ENCODE data around the gene MOSPD2.

MOSPD2 gene

GRCh38 chrX:14916017-14916674 is 42.9 kb downstream of the MOSPD2 start:
- DNase-seq: no peak

DNA sequence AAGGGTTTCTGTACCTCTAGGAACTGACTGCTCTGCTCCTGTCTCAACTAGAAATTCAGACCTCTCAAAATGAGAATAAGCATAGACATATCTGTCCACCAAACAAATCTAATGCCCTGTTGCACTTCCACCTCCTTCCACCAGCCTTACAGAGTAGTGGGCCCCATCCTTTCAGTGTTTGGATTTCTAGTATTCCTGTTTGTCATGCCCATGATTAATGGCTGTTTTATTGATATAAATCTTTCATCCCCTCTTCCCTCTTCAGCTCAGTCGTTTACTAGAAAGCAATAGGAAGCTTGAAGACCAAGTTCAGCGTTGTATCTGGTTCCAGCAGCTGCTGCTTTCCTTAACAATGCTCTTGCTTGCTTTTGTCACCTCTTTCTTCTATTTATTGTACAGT is 46.2 kb downstream of the MOSPD2 start:
- no peak for DNase-seq

- DNase-seq: no peak
These were observed 47.0 kb downstream of the MOSPD2 start for GRCh38 chrX:14920196-14920595.

- DNase-seq: no peak
These were observed 49.2 kb downstream of the MOSPD2 start for GRCh38 chrX:14922437-14922836.

DNA sequence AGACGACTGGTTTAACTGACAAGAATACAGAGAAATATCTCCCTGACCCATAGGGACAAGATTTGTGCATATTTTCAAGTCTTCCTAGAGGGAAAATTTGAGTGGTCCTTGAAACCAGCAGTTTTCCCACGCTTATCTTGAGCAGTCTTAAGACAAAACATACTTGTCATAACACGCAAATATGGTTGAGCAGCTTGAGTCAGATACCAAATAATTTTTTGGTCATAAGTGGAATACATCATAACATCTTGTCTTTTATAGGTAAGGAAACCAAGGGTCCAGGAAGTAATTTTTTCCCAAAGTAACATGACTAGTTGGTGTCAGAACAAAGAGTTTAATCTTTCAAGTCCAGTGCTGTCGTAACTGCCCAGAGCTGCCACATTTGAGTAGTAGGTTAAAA is 50.5 kb downstream of the MOSPD2 start:
- DNase-seq: no peak

GRCh38 chrX:14926471-14926870 is 53.2 kb downstream of the MOSPD2 start:
- no peak for DNase-seq

GRCh38 chrX:14927401-14927800 is 54.2 kb downstream of the MOSPD2 start:
- no peak for DNase-seq

DNA sequence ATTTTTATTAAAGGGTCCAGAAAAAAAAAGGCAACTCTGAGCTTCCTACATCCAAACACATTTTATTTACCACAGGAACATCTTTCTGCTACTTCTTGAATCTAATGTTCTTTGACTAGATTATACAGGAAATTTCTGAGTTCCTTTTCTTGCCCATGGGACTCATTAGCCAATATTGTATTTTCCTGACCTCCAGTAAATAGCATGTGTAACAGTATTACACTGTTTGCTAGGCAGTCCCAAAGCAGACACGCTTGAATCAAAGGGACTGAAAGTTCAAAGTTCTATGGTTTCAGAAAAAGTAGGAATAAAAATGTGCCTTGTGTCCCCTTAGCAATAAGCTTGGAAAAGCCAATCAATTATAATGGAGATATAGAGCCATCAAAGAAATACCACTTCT is 57.4 kb downstream of the MOSPD2 start:
- DNase-seq: no peak

DNA sequence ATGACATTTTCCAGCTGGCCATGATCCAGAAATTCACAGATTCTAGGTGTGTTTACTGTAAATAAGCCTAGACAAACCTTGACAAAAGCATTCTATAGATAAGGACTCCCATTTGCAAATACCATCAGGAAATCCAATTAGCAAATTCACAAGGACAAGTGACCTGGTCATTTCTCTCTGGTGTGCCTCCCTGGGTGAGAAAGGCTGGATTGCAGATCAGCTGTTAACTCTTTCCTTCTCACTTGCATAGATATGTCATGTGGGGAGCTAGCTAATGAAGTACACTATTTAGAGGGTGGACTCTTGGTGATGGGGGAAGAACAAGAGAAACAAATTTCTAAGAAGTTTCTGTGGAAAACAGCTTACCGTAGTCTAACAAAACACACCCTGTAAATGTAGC is 58.9 kb downstream of the MOSPD2 start:
- no peak for DNase-seq

GRCh38 chrX:14934423-14934822 is 61.2 kb downstream of the MOSPD2 start:
- DNase-seq: no peak

- DNase-seq: no peak
These were observed 63.3 kb downstream of the MOSPD2 start for GRCh38 chrX:14936561-14936960.

DNA sequence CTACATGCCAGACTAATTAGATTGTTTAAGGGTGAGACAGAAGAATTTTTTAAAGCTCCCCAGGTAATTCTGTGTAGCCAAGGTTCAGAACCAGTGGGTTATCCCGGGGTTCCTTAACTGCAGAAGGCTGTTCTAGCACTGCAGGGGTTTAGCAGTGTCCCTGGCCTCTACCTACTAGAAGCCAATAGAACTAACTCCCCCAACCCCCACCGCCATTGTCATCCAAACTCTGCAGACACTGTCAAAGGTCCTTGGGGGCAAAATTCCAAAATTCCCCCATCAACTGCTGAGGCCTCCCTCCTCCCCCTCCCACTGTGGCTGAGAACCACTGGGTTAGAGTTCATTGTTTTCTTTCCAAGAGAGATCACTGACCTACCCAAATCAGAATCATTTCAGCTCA is 66.4 kb downstream of the MOSPD2 start:
- DNase-seq: no peak

DNA sequence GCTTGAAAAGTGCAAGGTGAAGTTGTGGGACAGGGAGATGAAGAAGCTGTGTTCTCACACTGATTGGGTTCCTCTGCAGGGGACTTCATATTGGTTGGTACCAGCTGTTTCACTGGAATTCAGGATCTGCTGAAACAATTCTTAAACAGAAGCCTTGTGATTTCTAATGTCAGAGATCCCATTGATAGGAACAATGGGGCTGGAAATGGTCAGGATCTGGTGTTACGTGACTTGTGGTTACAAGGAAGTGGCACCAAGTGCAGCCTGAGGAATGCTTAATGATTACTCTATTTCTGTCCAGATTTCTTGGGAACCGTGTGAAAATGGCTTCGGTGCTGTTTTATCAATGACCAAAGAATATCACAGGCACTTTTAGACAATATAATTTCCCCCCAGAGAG is 68.1 kb downstream of the MOSPD2 start:
- no peak for DNase-seq

DNA sequence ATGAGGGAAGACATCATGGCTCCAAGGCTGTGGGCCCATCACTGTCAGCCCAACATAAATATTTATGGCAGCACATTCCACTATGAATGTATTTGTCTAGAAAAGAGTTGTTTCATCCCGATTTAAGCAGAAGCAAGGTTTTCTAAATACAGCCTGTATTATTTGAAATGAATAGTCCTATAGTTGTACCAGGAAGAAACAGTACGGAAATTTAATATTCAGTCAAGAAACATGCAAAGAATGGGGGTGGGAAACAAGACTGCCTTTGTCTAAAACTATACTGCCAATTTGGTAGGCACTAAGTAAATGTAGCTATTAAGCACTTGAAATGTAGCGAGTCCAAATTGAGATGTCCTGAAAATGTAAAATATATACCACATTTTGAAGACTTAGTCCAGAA is 69.1 kb downstream of the MOSPD2 start:
- no peak for DNase-seq

- no peak for DNase-seq
These were observed 70.7 kb downstream of the MOSPD2 start for GRCh38 chrX:14943962-14944361.

DNA sequence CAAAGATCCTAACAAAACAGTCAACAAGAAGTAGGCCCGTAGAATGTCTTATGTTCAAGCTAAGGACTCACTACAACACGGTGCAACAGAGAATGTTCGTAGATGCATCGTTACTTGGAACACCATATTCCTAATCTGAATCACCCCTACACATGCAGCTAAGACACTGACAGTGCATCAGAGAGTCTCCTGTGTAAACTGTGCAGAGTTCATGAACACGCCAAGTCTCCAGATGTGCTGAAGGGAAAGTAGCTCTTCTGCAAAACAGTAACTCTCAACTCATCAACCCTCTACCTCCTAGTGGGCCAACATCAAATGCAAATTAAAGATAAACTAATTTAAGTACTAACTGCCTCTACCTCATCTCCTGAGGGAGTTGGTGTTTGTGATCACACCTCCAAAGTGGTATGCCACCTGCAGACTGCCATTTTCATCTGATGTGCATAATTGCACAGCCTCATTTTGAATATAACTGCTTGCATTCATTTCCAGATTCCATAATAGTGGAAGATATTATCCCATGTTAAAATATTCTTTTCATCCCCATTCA is 73.5 kb downstream of the MOSPD2 start:
- DNase-seq: no peak

- DNase-seq: no peak
These were observed 75.5 kb downstream of the MOSPD2 start for GRCh38 chrX:14948691-14949090.

DNA sequence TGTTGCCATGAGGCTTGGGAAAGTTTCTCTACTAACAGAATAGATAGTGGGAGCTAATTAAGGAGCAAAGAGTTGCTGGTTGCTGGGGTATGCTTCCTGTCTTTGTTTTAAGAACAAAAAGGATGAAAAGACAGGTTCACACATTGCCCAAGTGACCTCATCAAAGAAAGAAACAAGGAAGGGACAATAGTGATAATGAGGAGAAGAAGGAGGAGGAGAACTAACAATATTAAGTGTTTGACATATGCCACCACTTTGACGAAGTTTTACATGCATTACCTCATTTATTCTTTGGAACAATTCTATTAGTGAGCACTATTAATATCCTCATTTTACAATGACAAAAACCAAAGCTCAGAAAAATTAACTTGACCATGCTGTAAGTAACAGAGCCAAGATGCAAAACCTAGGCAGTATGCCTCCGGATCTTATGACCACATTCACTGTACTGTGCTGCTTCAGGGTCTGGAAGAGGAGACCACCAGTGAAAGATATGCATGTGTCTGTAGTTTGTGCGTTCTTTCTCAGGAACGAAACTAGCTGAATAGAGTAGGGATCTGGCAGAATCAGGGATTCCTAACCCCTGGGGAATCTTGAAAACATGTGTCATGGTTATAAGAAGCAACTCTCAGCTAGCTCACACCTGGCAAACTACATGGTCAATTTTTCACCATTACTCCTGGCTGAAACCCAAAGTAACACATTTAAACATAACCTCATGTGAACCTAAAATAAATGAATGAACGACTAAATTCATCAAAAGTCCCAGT is 83.8 kb downstream of the MOSPD2 start:
- no peak for DNase-seq

- DNase-seq: no peak
These were observed 90.4 kb downstream of the MOSPD2 start for GRCh38 chrX:14963447-14964236.

- no peak for DNase-seq
These were observed 91.3 kb downstream of the MOSPD2 start for GRCh38 chrX:14964500-14964899.
